Measurements from ENCODE around the gene C2CD4D. TPM values are rescaled to one million over a fixed set of nuclear protein-coding genes. Genes with fewer than 3 reads are reported as not detected.

C2CD4D gene
- total and polyA plus RNA-seq, 2 of the 13 experiments (the other 11 are each of a cell fraction or from before 2014, with no cell fraction given) = not detected

- TF ChIP-seq AKNA (CRISPR knock-in tag; IDR thresholded peaks at IDR 0.05; ENCODE audit: borderline replicate concordance) (no peak), BRF2 (CRISPR knock-in tag; IDR thresholded peaks at IDR 0.05) (no peak), ISX (CRISPR knock-in tag; conservative IDR thresholded peaks at IDR 0.05) (no peak), SMAD9 (CRISPR knock-in tag; IDR thresholded peaks at IDR 0.05) (no peak)
Observed at GRCh38 chr1:151849126-151849525, 9.5 kb upstream of the C2CD4D start (continued).

GRCh38 chr1:151847867-151848596, 8.4 kb upstream of the C2CD4D start:
- WGBS (ENCODE audit: low lambda C conversion rate) = 5% methylated on average over 10 of the region's 11 CpGs
- no peak for DNase-seq (ENCODE audit: low spot score)
- no peak for ATAC-seq
- CTCF ChIA-PET (ENCODE audit: low intra/inter-chr PET ratio, low total read pairs) = no interaction called here
- intact Hi-C loops (cut with micrococcal nuclease; ENCODE audit: unreplicated experiment) = no loop called here
- no peak overlapping the region for H2AFZ ChIP-seq (ENCODE audit: low read length)
- H3K4me3 ChIP-seq (replicated peaks in 1 of 3; ENCODE audit: insufficient read depth in 1 of 3, low read depth in 2 of 3, low read length in 3 of 3) = no peak overlapping the region
- H3K4me2 ChIP-seq (ENCODE audit: low read depth, low read length) = no peak overlapping the region
- no peak for FAIRE-seq
- H3K9me3 ChIP-seq (ENCODE audit: low read length) = no peaks in the 10 kb centered on the region
- no peak overlapping the region for H3K9ac ChIP-seq (ENCODE audit: insufficient read depth, low read depth, low read length)
- peaks cover 9% of the 10 kb centered on the region for H3K4me1 ChIP-seq (ENCODE audit: insufficient read depth, low read length)
- no peaks in the 10 kb centered on the region for H3K79me2 ChIP-seq (ENCODE audit: insufficient read depth, low read length)
- in situ Hi-C loops (cut with HindIII; ENCODE audit: extremely low pct_ligation_motif_present, low pct_unique_long_range_greater_than_20kb) = no loop called here
- H3K36me3 ChIP-seq (replicated peaks in 1 of 2; ENCODE audit: control insufficient read depth in 1 of 2, insufficient read depth in 2 of 2, low read length in 2 of 2) = no peaks in the 10 kb centered on the region
- no peak overlapping the region for H3K27ac ChIP-seq (ENCODE audit: extremely low read length, insufficient read depth, low read length)
- TF ChIP-seq ZSCAN21 (CRISPR knock-in tag; IDR thresholded peaks at IDR 0.05; ENCODE audit: borderline replicate concordance) (no peak), TRIM22 (IDR thresholded peaks at IDR 0.05) (no peak), HNF1A (IDR thresholded peaks at IDR 0.05; ENCODE audit: low read depth) (no peak), HNF1A (CRISPR knock-in tag; IDR thresholded peaks at IDR 0.05; ENCODE audit: borderline replicate concordance) (no peak)
- no peaks in the 10 kb centered on the region for H4K20me1 ChIP-seq (ENCODE audit: insufficient read depth, low read length)
- BruUV-seq (replicated peaks) = no TSS peak
- POLR2A ChIA-PET = no interaction called here
- H3K27me3 ChIP-seq (ENCODE audit: control insufficient read depth in 1 of 2, insufficient read depth in 2 of 2, low read length in 2 of 2) = peaks cover 1 to 57% of the 10 kb centered on the region in 2 experiments; a peak in 2 of 5 replicates

Measured in HepG2 (cell line).